IPS-20b (cell line): ENCODE data around the gene ALDOA.

ENCODE experiments used
- H3K27ac ChIP-seq: one replicate; pipeline ENCODE4 v1.5.1; 2013; ENCODE audit warnings: low read length
- H3K27me3 ChIP-seq: 2 replicates; pipeline ENCODE4 v1.6.1; 2013; ENCODE audit warnings: mild to moderate bottlenecking, low read length, inconsistent platforms; ENCODE audit not compliant: insufficient read depth
- H3K36me3 ChIP-seq: 2 replicates; pipeline ENCODE4 v1.6.1; 2013; ENCODE audit warnings: low read depth, mild to moderate bottlenecking, inconsistent platforms, low read length, moderate library complexity; ENCODE audit not compliant: insufficient read depth
- H3K4me1 ChIP-seq: 2 replicates; pipeline ENCODE4 v1.6.1; 2013; ENCODE audit warnings: mild to moderate bottlenecking, control low read depth, inconsistent platforms, low read length, moderate library complexity; ENCODE audit not compliant: insufficient read depth
- H3K4me3 ChIP-seq: 2 replicates; pipeline ENCODE4 v1.5.1; 2013; ENCODE audit warnings: mild to moderate bottlenecking, low read length, inconsistent platforms
- H3K9ac ChIP-seq: 2 replicates; pipeline ENCODE4 v1.6.1; 2013; ENCODE audit warnings: low read depth, mild to moderate bottlenecking, inconsistent platforms, low read length, moderate library complexity
- H3K9me3 ChIP-seq: 2 replicates; pipeline ENCODE4 v1.6.1; 2013; ENCODE audit warnings: mild to moderate bottlenecking, low read depth, low read length, inconsistent platforms; ENCODE audit not compliant: insufficient read depth

The ALDOA gene

DNA sequence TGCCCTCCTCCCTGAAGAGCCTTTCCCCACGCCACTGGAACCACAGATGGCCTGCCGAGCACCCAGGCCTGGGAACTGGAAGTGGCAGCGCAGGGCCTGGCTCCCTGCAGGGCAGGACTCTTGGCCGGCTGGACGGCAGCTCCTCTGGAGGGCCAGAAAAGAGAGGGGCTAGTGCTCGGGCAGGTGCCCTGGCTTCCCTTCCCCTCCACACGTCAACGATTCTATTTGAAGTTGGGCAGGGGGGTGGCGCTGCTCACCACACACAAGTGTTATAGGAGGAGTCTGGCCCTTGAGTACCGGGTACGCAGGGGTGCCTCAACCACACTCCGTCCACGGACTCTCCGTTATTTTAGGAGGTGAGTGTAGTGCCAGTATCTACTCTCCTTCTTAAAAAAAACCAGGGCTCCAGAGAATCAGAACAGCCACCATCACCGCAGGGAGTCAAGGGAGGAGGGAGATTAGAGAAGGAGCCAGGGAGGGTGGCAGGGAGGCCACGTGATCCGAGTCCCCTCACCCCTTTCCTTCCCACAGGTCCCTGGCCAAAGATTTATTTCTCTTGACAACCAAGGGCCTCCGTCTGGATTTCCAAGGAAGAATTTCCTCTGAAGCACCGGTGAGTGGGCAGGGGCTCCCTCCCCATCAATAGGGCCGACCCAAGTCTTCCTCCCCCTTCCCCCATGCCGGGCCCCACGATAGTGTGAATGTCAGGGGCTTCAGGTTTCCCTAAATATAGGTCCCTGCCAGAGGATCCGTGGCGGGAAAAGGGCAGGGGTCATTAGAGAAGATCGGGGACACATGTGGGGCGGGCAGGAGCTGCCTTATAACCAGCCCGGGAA, 1.4 kb upstream of the ALDOA start:
- Histone ChIP-seq H3K9me3 (no peaks in the 10 kb centered on the region), H3K4me1 (peaks cover 11% of the 10 kb centered on the region; the same call in 1 of the 2 replicates), H3K9ac (peak overlapping the region; percentile 97; the same call in 1 of the 2 replicates), H3K4me3 (peak overlapping the region; percentile 97), H3K27me3 (no peaks in the 10 kb centered on the region), H3K27ac (peak overlapping the region; percentile 75), H3K36me3 (peaks cover 24% of the 10 kb centered on the region)

DNA sequence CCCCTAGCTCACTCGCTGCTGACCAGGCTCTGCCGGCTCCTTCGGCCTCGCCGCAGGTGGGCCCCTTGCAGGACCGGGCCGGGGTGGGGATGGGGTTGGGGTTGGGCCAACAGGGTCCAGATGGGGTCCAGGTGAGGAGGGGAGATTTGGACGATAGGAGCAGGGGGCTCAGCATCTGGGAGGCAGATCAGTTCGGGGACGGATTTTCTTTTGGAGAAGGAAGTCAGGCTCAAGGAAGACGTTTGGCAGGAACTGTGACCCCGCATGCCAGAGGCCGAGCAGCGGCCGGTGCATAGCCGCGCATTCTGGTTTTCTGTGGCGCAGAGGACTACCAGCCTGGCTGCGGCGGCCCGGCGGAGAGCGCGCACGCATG, 845 bp upstream of the ALDOA start:
- Histone ChIP-seq H3K27me3 (no peaks in the 10 kb centered on the region), H3K27ac (peak overlapping the region; percentile 75), H3K4me3 (peak overlapping the region; percentile 97), H3K4me1 (peaks cover 11% of the 10 kb centered on the region; the same call in 1 of the 2 replicates), H3K9ac (peak overlapping the region; percentile 97; the same call in 1 of the 2 replicates), H3K9me3 (no peaks in the 10 kb centered on the region), H3K36me3 (peaks cover 30% of the 10 kb centered on the region)

- H3K9ac ChIP-seq = peak overlapping the region; percentile 97
- H3K9me3 ChIP-seq = no peaks in the 10 kb centered on the region
- peak overlapping the region; percentile 93 for H3K27ac ChIP-seq
- H3K27me3 ChIP-seq = no peaks in the 10 kb centered on the region
- peak overlapping the region; percentile 97 for H3K4me3 ChIP-seq
- peaks cover 45% of the 10 kb centered on the region for H3K36me3 ChIP-seq
- H3K4me1 ChIP-seq = peaks cover 11% of the 10 kb centered on the region; the same call in 1 of the 2 replicates
These were observed 592 bp downstream of the ALDOA start for GRCh38 chr16:30065943-30066760.

- H3K9me3 ChIP-seq = no peaks in the 10 kb centered on the region
- peaks cover 11% of the 10 kb centered on the region; the same call in 1 of the 2 replicates for H3K4me1 ChIP-seq
- H3K27ac ChIP-seq = peak overlapping the region; percentile 93
- peak overlapping the region; percentile 97 for H3K4me3 ChIP-seq
- peak overlapping the region; percentile 97 for H3K9ac ChIP-seq
- peaks cover 53% of the 10 kb centered on the region for H3K36me3 ChIP-seq
- no peaks in the 10 kb centered on the region for H3K27me3 ChIP-seq
These were observed 1.4 kb downstream of the ALDOA start for GRCh38 chr16:30066761-30067583.

DNA sequence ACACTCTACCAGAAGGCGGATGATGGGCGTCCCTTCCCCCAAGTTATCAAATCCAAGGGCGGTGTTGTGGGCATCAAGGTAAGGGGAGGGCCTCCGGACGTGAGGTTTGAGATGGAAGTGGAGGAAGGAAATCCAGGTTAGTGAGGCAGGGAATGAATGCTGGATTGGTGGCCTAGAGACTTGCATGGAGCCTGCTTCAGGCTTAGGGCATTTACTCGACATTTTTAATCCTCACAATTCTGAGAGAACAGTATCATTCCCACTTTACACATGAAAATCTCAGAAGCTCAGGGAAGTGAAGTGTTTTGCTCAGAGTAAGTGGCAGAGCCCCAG, 2.0 kb downstream of the ALDOA start:
- peaks cover 58% of the 10 kb centered on the region for H3K36me3 ChIP-seq
- no peak overlapping the region; the same call in 1 of the 2 replicates for H3K9ac ChIP-seq
- no peaks in the 10 kb centered on the region for H3K27me3 ChIP-seq
- peak overlapping the region; percentile 97; the same call in 1 of the 2 replicates for H3K4me3 ChIP-seq
- peaks cover 11% of the 10 kb centered on the region; the same call in 1 of the 2 replicates for H3K4me1 ChIP-seq
- no peak overlapping the region for H3K27ac ChIP-seq
- no peaks in the 10 kb centered on the region for H3K9me3 ChIP-seq

DNA sequence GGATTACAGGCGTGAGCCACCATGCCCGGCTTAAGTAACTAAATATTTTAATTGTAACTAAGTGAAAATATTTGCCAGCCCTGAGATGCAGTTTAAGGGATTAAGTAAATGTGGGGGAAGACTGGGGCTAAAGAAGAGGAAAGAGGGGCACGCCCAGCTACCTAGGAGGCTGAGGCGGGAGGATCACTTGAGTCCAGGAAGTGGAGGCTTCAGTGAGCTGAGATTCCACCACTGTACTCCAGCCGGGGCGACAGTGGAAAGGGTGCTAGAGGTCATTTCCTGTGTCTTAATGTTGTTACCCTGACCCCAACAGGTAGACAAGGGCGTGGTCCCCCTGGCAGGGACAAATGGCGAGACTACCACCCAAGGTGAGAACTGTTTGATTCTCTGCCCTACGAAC, 2.8 kb downstream of the ALDOA start:
- no peaks in the 10 kb centered on the region for H3K27me3 ChIP-seq
- H3K27ac ChIP-seq = no peak overlapping the region
- no peak overlapping the region for H3K4me3 ChIP-seq
- peaks cover 8% of the 10 kb centered on the region; the same call in 1 of the 2 replicates for H3K4me1 ChIP-seq
- no peaks in the 10 kb centered on the region for H3K9me3 ChIP-seq
- peaks cover 58% of the 10 kb centered on the region for H3K36me3 ChIP-seq
- no peak overlapping the region for H3K9ac ChIP-seq

DNA sequence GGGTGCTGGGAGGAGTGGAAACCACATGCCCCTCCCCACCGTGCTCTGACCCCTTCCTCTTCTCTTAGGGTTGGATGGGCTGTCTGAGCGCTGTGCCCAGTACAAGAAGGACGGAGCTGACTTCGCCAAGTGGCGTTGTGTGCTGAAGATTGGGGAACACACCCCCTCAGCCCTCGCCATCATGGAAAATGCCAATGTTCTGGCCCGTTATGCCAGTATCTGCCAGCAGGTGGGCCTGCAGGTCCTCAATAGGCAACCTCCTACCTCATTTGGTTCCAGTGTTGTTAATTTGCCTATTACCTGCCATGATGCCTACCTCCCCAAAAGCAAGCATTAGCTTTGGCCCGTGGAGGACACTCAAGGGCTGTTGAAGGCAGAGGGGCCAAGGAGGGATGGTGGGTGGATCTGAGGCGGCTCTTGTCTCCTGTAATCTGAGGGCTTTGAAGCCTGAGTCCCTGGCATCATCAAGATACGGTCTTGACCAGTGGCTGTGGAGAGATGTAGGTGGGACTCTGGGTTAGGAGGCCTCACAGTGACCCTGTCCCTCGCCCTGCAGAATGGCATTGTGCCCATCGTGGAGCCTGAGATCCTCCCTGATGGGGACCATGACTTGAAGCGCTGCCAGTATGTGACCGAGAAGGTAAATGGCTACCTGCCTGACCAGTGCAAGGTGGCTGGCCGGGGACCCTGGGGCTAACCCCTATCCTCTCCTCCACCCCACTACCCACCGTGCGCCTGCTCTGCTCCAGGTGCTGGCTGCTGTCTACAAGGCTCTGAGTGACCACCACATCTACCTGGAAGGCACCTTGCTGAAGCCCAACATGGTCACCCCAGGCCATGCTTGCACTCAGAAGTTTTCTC, 3.4 kb downstream of the ALDOA start:
- H3K27me3 ChIP-seq = no peaks in the 10 kb centered on the region
- peaks cover 58% of the 10 kb centered on the region for H3K36me3 ChIP-seq
- peaks cover 6% of the 10 kb centered on the region; the same call in 1 of the 2 replicates for H3K4me1 ChIP-seq
- no peak overlapping the region for H3K27ac ChIP-seq
- H3K9me3 ChIP-seq = no peaks in the 10 kb centered on the region
- H3K4me3 ChIP-seq = no peak overlapping the region
- H3K9ac ChIP-seq = no peak overlapping the region

GRCh38 chr16:30069611-30070462, 4.3 kb downstream of the ALDOA start:
- no peak overlapping the region for H3K9ac ChIP-seq
- H3K4me1 ChIP-seq = peaks cover 6% of the 10 kb centered on the region; the same call in 1 of the 2 replicates
- no peak overlapping the region for H3K27ac ChIP-seq
- H3K9me3 ChIP-seq = no peaks in the 10 kb centered on the region
- no peak overlapping the region for H3K4me3 ChIP-seq
- no peaks in the 10 kb centered on the region for H3K27me3 ChIP-seq
- H3K36me3 ChIP-seq = peaks cover 58% of the 10 kb centered on the region

GRCh38 chr16:30070490-30070889, 4.9 kb downstream of the ALDOA start:
- H3K27ac ChIP-seq = no peak overlapping the region

More at GRCh38 chr16:30070490-30070889, 4.9 kb downstream of the ALDOA start:
- no peaks in the 10 kb centered on the region for H3K9me3 ChIP-seq
- H3K4me1 ChIP-seq = peaks cover 6% of the 10 kb centered on the region; the same call in 1 of the 2 replicates
- no peak overlapping the region for H3K4me3 ChIP-seq
- H3K27me3 ChIP-seq = no peaks in the 10 kb centered on the region
- H3K9ac ChIP-seq = no peak overlapping the region
- H3K36me3 ChIP-seq = peaks cover 58% of the 10 kb centered on the region
